Transverse colon (tissue), 4 donors: ENCODE results near the gene SBNO2.

Source experiments
- CTCF ChIP-seq, 5 experiments: fragments of 200-600 bp in 3 of 5; fragments of 450-650 bp in 2 of 5; sonication (generic) in 3 of 5; IDR thresholded peaks; 1 replicate in 2 of 5; 2 replicates in 3 of 5; pipeline ENCODE4 v1.5.1; 2016 to 2017; ENCODE audit warnings: antibody characterized with exemption in 5 of 5, inconsistent platforms in 3 of 5, mild to moderate bottlenecking in 2 of 5, moderate library complexity in 1 of 5
- POLR2AphosphoS5 ChIP-seq, 3 donors: sonication (generic); formaldehyde crosslinking; IDR thresholded peaks; one replicate each; pipeline ENCODE4 v1.6.1; 2016; ENCODE audit warnings: antibody characterized with exemption in 3 of 3

- TF ChIP-seq CTCF (IDR thresholded peaks at IDR 0.05) (no peak), POLR2AphosphoS5 (IDR thresholded peaks at IDR 0.05) (peak in 1 of 3 donors; percentile 11)
Measured at GRCh38 chr19:1107661-1108261, 66.3 kb downstream of the SBNO2 start.
